Measurements from ENCODE around the gene ANKMY1.

Gene ANKMY1

DNA sequence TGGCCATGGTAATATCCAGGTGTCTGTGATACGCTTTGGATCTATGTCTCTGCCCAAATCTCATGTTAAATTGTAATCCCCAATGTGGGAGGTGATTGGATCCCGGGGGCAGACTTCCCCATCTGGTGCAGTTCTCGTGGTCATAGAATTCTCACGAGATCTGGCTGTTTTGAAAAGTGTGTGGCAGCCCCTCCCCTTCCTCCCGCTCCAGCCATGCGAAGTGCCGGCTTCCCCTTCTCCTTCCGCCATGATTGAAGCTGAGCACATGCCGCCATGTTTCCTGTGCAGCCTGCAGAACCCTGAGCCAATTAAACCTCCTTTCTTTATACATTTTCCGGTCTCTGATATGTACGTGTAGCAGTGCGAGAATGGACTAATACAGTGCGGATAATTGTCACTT is 79.9 kb downstream of the ANKMY1 start:
- TF ChIP-seq POLR2A (IDR thresholded peaks at IDR 0.05; ENCODE audit: extremely low read depth, insufficient read length) (no peak), MYC (IDR thresholded peaks at IDR 0.05; ENCODE audit: low read depth, low read length) (no peak)
- TF ChIP-seq, protein P1, sequence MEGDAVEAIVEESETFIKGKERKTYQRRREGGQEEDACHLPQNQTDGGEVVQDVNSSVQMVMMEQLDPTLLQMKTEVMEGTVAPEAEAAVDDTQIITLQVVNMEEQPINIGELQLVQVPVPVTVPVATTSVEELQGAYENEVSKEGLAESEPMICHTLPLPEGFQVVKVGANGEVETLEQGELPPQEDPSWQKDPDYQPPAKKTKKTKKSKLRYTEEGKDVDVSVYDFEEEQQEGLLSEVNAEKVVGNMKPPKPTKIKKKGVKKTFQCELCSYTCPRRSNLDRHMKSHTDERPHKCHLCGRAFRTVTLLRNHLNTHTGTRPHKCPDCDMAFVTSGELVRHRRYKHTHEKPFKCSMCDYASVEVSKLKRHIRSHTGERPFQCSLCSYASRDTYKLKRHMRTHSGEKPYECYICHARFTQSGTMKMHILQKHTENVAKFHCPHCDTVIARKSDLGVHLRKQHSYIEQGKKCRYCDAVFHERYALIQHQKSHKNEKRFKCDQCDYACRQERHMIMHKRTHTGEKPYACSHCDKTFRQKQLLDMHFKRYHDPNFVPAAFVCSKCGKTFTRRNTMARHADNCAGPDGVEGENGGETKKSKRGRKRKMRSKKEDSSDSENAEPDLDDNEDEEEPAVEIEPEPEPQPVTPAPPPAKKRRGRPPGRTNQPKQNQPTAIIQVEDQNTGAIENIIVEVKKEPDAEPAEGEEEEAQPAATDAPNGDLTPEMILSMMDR (IDR thresholded peaks at IDR 0.05; ENCODE audit: low read depth, low read length), result no peak
- DNase-seq (ENCODE audit: low read depth), result peak; percentile 37
- no peak overlapping the region for H3K4me3 ChIP-seq (ENCODE audit: low read depth, low read length)

DNA sequence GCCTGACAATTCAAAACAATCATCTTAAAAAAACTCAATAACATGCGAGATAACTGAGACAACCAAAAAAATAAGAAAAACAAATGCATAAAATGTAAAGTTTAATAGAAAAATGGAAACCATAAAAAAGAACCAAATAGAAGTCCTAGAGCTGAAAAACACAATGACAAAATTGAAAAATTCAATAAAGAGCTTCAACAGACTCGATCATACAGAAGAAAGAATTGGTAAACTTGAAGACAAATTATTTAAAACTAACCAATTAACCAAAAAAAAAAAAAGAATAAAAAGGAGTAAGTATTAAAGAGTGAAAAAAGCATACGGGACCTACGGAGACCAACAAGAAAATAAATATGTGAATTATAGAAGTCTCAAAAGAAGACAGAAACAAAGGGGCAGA is 84.6 kb downstream of the ANKMY1 start:
- no peak overlapping the region for H3K4me3 ChIP-seq (ENCODE audit: low read depth, low read length)
- TF ChIP-seq, protein P2, sequence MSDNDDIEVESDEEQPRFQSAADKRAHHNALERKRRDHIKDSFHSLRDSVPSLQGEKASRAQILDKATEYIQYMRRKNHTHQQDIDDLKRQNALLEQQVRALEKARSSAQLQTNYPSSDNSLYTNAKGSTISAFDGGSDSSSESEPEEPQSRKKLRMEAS (IDR thresholded peaks at IDR 0.05; ENCODE audit: low read depth, low read length), result no peak
- TF ChIP-seq, protein P1 (IDR thresholded peaks at IDR 0.05; ENCODE audit: low read depth, low read length), result no peak
- TF ChIP-seq MYC (IDR thresholded peaks at IDR 0.05; ENCODE audit: low read depth, low read length) (no peak), POLR2A (IDR thresholded peaks at IDR 0.05; ENCODE audit: extremely low read depth, insufficient read length) (no peak)
- DNase-seq (ENCODE audit: low read depth), result no peak

DNA sequence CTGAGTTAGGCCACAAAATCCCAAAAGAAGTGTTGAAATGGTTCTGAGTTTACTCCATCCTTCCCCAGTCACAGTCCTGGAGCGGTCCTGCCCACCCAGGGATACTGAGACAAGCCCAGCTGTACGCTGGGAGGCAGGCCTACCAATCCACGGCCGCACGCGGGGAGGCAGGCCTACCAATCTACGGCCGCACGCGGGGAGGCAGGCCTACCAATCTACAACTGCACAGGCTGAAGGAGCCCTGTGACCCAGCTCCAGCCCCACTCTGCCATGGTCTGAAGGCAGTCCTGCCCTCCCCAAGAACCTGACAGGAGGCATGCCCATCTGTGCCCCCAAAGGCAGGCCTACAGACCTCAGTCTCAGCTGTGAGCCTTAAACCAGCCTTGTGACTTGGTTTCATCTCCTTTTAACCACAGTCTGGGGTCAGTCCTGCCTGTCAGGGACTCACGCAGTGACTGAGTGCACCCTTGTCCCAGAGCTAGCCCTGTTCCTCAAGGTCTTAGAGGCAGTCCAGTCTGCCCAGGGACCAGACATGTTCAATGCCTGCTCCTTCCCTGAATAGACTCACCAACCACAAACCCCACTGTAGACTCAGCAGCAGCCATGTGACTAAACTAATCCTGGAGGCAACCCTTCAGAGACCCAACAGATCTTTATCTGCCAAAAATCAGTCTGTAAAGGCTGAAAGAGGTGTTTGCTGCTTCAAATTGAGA is 85.6 kb downstream of the ANKMY1 start:
- H3K4me3 ChIP-seq (ENCODE audit: low read depth, low read length), result no peak overlapping the region
- no peak for TF ChIP-seq MYC (IDR thresholded peaks at IDR 0.05; ENCODE audit: low read depth, low read length)
- TF ChIP-seq, protein P1 (IDR thresholded peaks at IDR 0.05; ENCODE audit: low read depth, low read length), result no peak

DNA sequence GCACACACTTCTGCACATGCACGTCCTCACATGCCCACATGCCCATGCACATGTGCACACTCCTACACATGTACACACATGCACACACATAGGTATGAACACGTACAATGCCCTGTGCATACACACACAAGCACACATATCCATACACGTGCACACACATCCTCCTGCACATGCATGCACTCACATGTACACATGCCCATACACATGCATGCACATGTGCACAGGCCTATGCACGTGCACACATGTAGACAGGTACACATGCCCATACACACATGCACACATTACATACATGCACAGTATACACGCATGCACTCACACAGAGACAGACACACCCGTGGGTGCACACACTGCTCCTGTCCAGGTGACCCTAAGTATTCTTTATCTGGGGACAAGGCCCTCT is 88.0 kb downstream of the ANKMY1 start:
- DNase-seq (ENCODE audit: low read depth), result no peak
- TF ChIP-seq, protein P2 (IDR thresholded peaks at IDR 0.05; ENCODE audit: low read depth, low read length), result no peak
- no peak for TF ChIP-seq MYC (IDR thresholded peaks at IDR 0.05; ENCODE audit: low read depth, low read length)
- TF ChIP-seq POLR2A (IDR thresholded peaks at IDR 0.05; ENCODE audit: extremely low read depth, insufficient read length), result no peak
- TF ChIP-seq, protein P1 (IDR thresholded peaks at IDR 0.05; ENCODE audit: low read depth, low read length), result no peak
- no peak overlapping the region for H3K4me3 ChIP-seq (ENCODE audit: low read depth, low read length)

More for the DNA sequence above, 85.6 kb downstream of the ANKMY1 start:
- no peak for DNase-seq (ENCODE audit: low read depth)

DNA sequence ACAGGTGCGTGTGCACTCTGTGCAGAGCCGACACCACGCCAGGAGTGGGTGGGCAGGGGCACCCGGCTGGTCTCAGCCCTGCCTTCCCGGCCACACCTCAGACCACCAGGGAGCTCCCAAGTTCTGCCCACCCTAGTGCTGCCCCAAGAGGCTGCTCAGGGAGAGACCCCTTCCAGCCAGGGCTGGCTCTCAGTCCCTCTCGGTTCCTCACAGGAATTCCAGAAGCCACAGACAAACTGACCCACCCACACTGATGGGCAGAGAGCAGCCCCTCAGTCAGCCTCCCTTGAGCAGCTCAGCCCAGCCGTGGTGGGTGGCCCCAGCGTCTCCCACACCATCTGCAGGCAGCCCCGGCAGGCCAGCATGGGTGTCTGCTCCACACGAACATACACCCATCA is 88.5 kb downstream of the ANKMY1 start:
- H3K4me3 ChIP-seq (ENCODE audit: low read depth, low read length), result no peak overlapping the region
- DNase-seq (ENCODE audit: low read depth), result no peak
- TF ChIP-seq, protein P2 (IDR thresholded peaks at IDR 0.05; ENCODE audit: low read depth, low read length), result no peak
- no peak for TF ChIP-seq MYC (IDR thresholded peaks at IDR 0.05; ENCODE audit: low read depth, low read length)
- no peak for TF ChIP-seq POLR2A (IDR thresholded peaks at IDR 0.05; ENCODE audit: extremely low read depth, insufficient read length)
- TF ChIP-seq, protein P1 (IDR thresholded peaks at IDR 0.05; ENCODE audit: low read depth, low read length), result no peak

All from NB4 (cell line).